Measurements from ENCODE around the gene LRRN2. TPM values are rescaled to one million over a fixed set of nuclear protein-coding genes. Genes with fewer than 3 reads are reported as not detected.

Gene LRRN2
- total and polyA plus RNA-seq, 9 donors, result 0.23 to 9.7 (median 3.7) TPM

GRCh38 chr1:204648576-204648975 lies 37.0 kb downstream of the LRRN2 start:
- Histone ChIP-seq H3K27me3 (no peaks in the 10 kb centered on the region), H3K27ac (no peak overlapping the region), H3K9me3 (no peaks in the 10 kb centered on the region), H3K36me3 (no peaks in the 10 kb centered on the region), H3K4me1 (ENCODE audit: insufficient read depth) (no peaks in the 10 kb centered on the region), H3K4me3 (no peak overlapping the region)
- 92 to 95% (median 95%) methylated on average over 4 of the region's 4 CpGs for WGBS, 3 donors
- intact Hi-C loops (cut with DNase I), result no loop called here
- no peak for DNase-seq
- no peak for TF ChIP-seq POLR2A (IDR thresholded peaks at IDR 0.05)
- TF ChIP-seq EP300 (IDR thresholded peaks at IDR 0.05), result no peak
- no peak for TF ChIP-seq CTCF (IDR thresholded peaks at IDR 0.05)

- Histone ChIP-seq H3K27me3 (no peaks in the 10 kb centered on the region), H3K9me3 (no peaks in the 10 kb centered on the region), H3K36me3 (no peaks in the 10 kb centered on the region), H3K4me3 (no peak overlapping the region), H3K4me1 (ENCODE audit: insufficient read depth) (no peaks in the 10 kb centered on the region), H3K27ac (no peak overlapping the region)
- TF ChIP-seq CTCF (IDR thresholded peaks at IDR 0.05) (no peak), POLR2A (IDR thresholded peaks at IDR 0.05) (no peak), EP300 (IDR thresholded peaks at IDR 0.05) (no peak)
- DNase-seq, result no peak
- intact Hi-C loops (cut with DNase I), result no loop called here
These were observed 37.8 kb downstream of the LRRN2 start for GRCh38 chr1:204647805-204648153.

- intact Hi-C loops (cut with DNase I), result no loop called here
- H3K27ac ChIP-seq, result no peak overlapping the region
- TF ChIP-seq CTCF (IDR thresholded peaks at IDR 0.05), result no peak
- no peaks in the 10 kb centered on the region for H3K27me3 ChIP-seq
- H3K4me3 ChIP-seq, result no peak overlapping the region
- no peak for DNase-seq
- H3K9me3 ChIP-seq, result no peaks in the 10 kb centered on the region
- 13 to 35% (median 16%) methylated on average over 2 of the region's 2 CpGs for WGBS, 3 donors
- H3K36me3 ChIP-seq, result no peaks in the 10 kb centered on the region
- no peaks in the 10 kb centered on the region for H3K4me1 ChIP-seq (ENCODE audit: insufficient read depth)
These were observed 38.3 kb downstream of the LRRN2 start for GRCh38 chr1:204647114-204647804.

- Histone ChIP-seq H3K27me3 (no peaks in the 10 kb centered on the region), H3K36me3 (no peaks in the 10 kb centered on the region), H3K4me3 (no peak overlapping the region), H3K27ac (no peak overlapping the region), H3K4me1 (ENCODE audit: insufficient read depth) (no peaks in the 10 kb centered on the region), H3K9me3 (no peaks in the 10 kb centered on the region)
- WGBS, 3 donors, result 95 to 98% (median 96%) methylated on average over 3 of the region's 3 CpGs
- intact Hi-C loops (cut with DNase I), result no loop called here
- no peak for TF ChIP-seq POLR2A (IDR thresholded peaks at IDR 0.05)
- no peak for TF ChIP-seq CTCF (IDR thresholded peaks at IDR 0.05)
- DNase-seq, result no peak
These were observed 39.9 kb downstream of the LRRN2 start for GRCh38 chr1:204645666-204646065.
